Esophagus squamous epithelium (tissue), 5 donors: ENCODE results near the gene DDAH1. TPM values are rescaled to one million over a fixed set of nuclear protein-coding genes. Genes with fewer than 3 reads are reported as not detected.
A peak's percentile ranks its signal among the peaks of the same experiment; 100 is the strongest.

Experiments used
- DNase-seq: peaks from one replicate; lab custom pipeline; 2025; lab: John Stamatoyannopoulos, UW
- H3K27ac ChIP-seq, 4 donors: fragments of 200-600 bp; sonication (generic); one replicate each; pipeline ENCODE4 v1.5.1; 2016 to 2019; ENCODE audit warnings: mild to moderate bottlenecking in 1 of 4
- H3K27me3 ChIP-seq, 4 donors: fragments of 200-600 bp; sonication (generic); 1 replicate in 3 of 4; 2 replicates in 1 of 4; pipeline versions ENCODE4 v1.5.1 to v1.6.0; 2017 to 2021; ENCODE audit warnings: antibody characterized with exemption in 1 of 4
- H3K36me3 ChIP-seq, 3 donors: fragments of 200-600 bp; sonication (generic); one replicate each; pipeline ENCODE4 v1.5.1; 2016 to 2019
- H3K4me1 ChIP-seq, 3 donors: fragments of 200-600 bp; sonication (generic); one replicate each; pipeline ENCODE4 v1.5.1; 2017 to 2019
- H3K4me3 ChIP-seq, 4 donors: fragments of 200-600 bp; sonication (generic); 1 replicate in 3 of 4; 2 replicates in 1 of 4; pipeline ENCODE4 v1.5.1; 2016 to 2019; ENCODE audit warnings: mild to moderate bottlenecking in 2 of 4, moderate library complexity in 1 of 4
- H3K9me3 ChIP-seq, 3 donors: fragments of 200-600 bp; sonication (generic); one replicate each; pipeline ENCODE4 v1.5.1; 2016 to 2019
- POLR2A ChIP-seq, 4 donors: fragments of 450-650 bp; IDR thresholded peaks; one replicate each; pipeline ENCODE4 v1.6.1; 2017; ENCODE audit warnings: antibody characterized with exemption in 4 of 4, mild to moderate bottlenecking in 4 of 4, moderate library complexity in 3 of 4
- WGBS, 2 donors: methylation state at CpG; one replicate each; pipeline ENCODE4 v1.1.5; 2018; 5-methylcytosine and 5-hydroxymethylcytosine counted together
- intact Hi-C: fragments of 100-400 bp; cut with DNase I; formaldehyde crosslinking; loops from one replicate; pipeline ENCODE4 v1.15.0; 2022
- total RNA-seq, 4 donors: library from RNA; depleted of rRNA; stranded (reverse); fragments of >200 nt; gene quantifications; one replicate each; pipeline ENCODE4 v1.1.0, GENCODE V29; 2016
- TF ChIP-seq, protein P1 (sequence below), 6 experiments: fragments of 450-650 bp in 4 of 6; fragments of 200-600 bp in 2 of 6; sonication (generic) in 2 of 6; IDR thresholded peaks; one replicate each; pipeline ENCODE4 v1.5.1; 2016 to 2019; ENCODE audit warnings: antibody characterized with exemption in 6 of 6, mild to moderate bottlenecking in 4 of 6, moderate library complexity in 4 of 6
- donor health status: DM: yes; HTN: yes; CAD: no.

Gene DDAH1
- total RNA-seq, 4 donors from 2014 or later, result 6.1 to 13.8 (median 11.5) TPM

DNA sequence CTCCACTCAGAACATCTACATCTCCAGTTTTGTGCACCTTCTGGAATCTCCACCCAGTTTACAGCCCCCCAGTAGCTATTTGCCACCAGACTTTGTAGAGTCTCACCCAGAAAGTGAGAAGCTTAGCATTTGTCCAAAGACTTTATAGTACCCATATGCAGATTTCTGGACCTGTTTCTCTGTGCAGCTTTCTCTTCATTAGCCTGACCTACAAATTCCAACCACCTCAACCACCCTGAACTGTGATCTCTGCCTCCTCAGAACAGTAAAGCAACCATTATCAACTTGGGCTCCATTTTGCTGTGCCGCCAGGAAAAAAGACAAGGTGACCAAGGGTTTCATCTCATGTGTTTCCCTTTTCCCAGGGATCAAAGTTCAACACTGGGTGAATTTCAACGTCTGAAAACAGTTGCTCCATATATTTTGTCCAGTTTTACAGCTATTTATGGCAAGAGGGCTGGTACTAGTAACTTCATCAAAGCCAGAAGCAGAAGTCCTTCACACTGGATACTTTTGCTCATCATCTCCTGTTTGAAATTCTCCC is 36.5 kb upstream of the DDAH1 start:
- no peaks in the 10 kb centered on the region for H3K9me3 ChIP-seq
- peaks cover 0 to 7% (median 0%) of the 10 kb centered on the region in 3 donors for H3K4me1 ChIP-seq
- H3K27ac ChIP-seq, result no peak overlapping the region
- intact Hi-C loops, result loop anchor here (10.0 kb wide), 1 partner anchor 83 kb away; the partner anchor contains the start of gene CCN1
- DNase-seq, result no peak
- TF ChIP-seq, protein P1, sequence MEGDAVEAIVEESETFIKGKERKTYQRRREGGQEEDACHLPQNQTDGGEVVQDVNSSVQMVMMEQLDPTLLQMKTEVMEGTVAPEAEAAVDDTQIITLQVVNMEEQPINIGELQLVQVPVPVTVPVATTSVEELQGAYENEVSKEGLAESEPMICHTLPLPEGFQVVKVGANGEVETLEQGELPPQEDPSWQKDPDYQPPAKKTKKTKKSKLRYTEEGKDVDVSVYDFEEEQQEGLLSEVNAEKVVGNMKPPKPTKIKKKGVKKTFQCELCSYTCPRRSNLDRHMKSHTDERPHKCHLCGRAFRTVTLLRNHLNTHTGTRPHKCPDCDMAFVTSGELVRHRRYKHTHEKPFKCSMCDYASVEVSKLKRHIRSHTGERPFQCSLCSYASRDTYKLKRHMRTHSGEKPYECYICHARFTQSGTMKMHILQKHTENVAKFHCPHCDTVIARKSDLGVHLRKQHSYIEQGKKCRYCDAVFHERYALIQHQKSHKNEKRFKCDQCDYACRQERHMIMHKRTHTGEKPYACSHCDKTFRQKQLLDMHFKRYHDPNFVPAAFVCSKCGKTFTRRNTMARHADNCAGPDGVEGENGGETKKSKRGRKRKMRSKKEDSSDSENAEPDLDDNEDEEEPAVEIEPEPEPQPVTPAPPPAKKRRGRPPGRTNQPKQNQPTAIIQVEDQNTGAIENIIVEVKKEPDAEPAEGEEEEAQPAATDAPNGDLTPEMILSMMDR (IDR thresholded peaks at IDR 0.05), result no peak
- TF ChIP-seq POLR2A (IDR thresholded peaks at IDR 0.05), result no peak
- 72 to 77% methylated on average over 2 of the region's 2 CpGs for WGBS, 2 donors
- no peaks in the 10 kb centered on the region for H3K36me3 ChIP-seq
- no peaks in the 10 kb centered on the region for H3K27me3 ChIP-seq
- no peak overlapping the region for H3K4me3 ChIP-seq

DNA sequence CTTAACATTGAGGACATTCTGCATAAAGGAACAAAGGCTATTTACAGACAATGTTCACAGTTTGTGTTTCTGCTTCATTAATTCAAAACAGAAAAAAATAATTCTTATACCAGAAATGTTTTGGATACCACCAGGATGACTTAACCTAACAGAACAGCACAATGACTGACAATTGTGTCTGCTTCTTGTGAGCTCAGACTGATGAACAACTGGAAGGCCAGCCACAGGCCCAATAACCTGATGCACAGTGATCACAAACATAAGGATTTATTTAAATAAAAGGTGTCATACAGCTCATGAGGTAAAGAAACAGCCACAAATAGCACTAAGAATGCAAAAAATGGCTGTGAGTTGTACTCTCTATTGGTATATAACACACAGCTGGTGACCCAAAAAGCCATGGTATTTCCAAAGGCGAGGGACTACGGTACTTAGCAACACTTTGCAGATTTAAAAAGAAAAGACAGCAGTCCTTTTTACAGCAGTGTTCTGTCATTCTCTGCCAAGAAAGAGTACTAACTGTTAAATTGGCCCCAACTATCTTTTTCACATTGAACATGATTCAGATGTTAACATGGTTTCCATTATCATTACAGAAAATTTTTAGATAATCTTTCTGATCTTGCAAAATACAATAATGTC is 32.1 kb upstream of the DDAH1 start:
- Histone ChIP-seq H3K4me3 (no peak overlapping the region), H3K9me3 (no peaks in the 10 kb centered on the region), H3K27me3 (no peaks in the 10 kb centered on the region), H3K36me3 (no peaks in the 10 kb centered on the region), H3K4me1 (peaks cover 0 to 21% (median 3%) of the 10 kb centered on the region in 3 donors), H3K27ac (no peak overlapping the region)
- 70 to 78% methylated on average over 2 of the region's 2 CpGs for WGBS, 2 donors
- TF ChIP-seq POLR2A (IDR thresholded peaks at IDR 0.05), result no peak
- TF ChIP-seq, protein P1 (IDR thresholded peaks at IDR 0.05), result no peak
- no peak for DNase-seq
- intact Hi-C loops, result no loop called here

DNA sequence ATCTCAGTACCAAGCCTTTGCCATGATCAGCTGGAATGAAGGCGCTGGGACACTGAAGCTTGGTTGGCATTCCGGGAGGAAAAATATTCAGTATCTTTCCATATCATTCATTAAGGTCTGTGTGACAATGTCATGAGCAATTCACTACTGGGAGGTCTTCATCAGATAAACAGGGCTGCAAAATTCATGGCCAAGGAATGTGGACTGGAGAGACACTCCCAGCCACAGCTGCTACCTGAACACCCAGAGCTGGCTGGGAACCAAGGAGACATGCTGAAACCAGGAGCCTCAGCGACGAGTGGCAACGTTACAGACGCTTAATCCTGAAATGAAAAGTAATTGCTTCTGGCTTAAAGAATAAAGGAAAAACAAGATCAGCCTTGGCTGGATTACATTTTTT is 30.6 kb upstream of the DDAH1 start:
- H3K27me3 ChIP-seq, result no peaks in the 10 kb centered on the region
- H3K9me3 ChIP-seq, result no peaks in the 10 kb centered on the region
- intact Hi-C loops, result no loop called here
- peak overlapping the region in 3 of 4 donors; percentile 14 to 42 (median 37) for H3K27ac ChIP-seq
- H3K4me1 ChIP-seq, result peaks cover 0 to 21% (median 3%) of the 10 kb centered on the region in 3 donors
- DNase-seq, result no peak
- TF ChIP-seq, protein P1 (IDR thresholded peaks at IDR 0.05), result no peak
- TF ChIP-seq POLR2A (IDR thresholded peaks at IDR 0.05), result no peak
- no peak overlapping the region for H3K4me3 ChIP-seq
- WGBS, 2 donors, result 33 to 49% methylated on average over 6 of the region's 6 CpGs
- no peaks in the 10 kb centered on the region for H3K36me3 ChIP-seq

DNA sequence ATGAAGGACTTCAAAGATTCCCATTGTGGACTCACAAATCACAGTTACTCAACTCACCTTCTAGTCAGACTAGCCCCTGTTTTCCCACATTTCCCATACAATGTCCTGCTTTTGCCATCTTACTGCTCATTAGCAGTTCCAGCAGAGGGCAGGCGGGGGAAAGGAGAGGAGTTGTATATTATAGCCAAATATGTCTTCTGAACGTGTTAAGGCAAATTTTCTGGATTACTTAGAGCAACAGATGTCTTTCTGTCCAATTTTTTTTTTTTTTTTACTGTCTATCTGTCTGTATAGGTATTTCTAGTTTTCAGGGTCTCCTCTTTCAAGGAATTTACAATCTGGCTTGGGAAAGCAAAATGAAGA is 29.9 kb upstream of the DDAH1 start:
- H3K4me1 ChIP-seq, result peaks cover 0 to 21% (median 3%) of the 10 kb centered on the region in 3 donors
- WGBS, 2 donors, result 38 to 39% methylated on average over 2 of the region's 2 CpGs
- H3K27me3 ChIP-seq, result no peaks in the 10 kb centered on the region
- TF ChIP-seq POLR2A (IDR thresholded peaks at IDR 0.05), result no peak
- TF ChIP-seq, protein P1 (IDR thresholded peaks at IDR 0.05), result peak in 4 of 6 experiments; percentile 20 to 49 (median 31)
- no peak for DNase-seq
- intact Hi-C loops, result no loop called here
- no peaks in the 10 kb centered on the region for H3K36me3 ChIP-seq
- H3K27ac ChIP-seq, result peak overlapping the region in 2 of 4 donors; percentile 14 to 37
- no peak overlapping the region for H3K4me3 ChIP-seq
- no peaks in the 10 kb centered on the region for H3K9me3 ChIP-seq
